ENCODE data around the gene SYCN. TPM values are rescaled to one million over a fixed set of nuclear protein-coding genes. Genes with fewer than 3 reads are reported as not detected.

SYCN gene
- total and polyA plus RNA-seq, 2 of the 13 experiments (the other 11 are each of a cell fraction or from before 2014, with no cell fraction given): not detected

DNA sequence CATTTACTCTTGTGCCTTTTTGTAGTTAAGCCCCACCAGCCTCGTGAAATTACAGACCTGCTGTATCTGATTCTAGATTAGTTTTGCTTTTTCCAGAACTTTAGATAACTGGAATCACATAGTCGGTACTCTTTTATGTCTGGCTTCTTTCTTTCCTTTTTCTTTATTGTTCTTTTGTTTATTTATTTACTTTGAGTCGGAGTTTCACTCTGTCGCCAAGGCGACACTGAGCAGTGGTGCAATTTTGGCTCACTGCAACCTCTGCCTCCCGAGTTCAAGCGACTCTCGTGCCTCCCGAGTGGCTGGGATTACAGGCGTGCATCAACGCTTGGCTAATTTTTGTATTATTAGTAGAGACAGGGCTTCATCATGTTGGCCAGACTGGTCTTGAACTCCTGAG, 13.3 kb downstream of the SYCN start:
- no peak overlapping the region for H2AFZ ChIP-seq (ENCODE audit: low read length)
- 5% methylated on average over 11 of the region's 11 CpGs for WGBS (ENCODE audit: low lambda C conversion rate)
- H3K36me3 ChIP-seq (replicated peaks in 1 of 2; ENCODE audit: control insufficient read depth in 1 of 2, insufficient read depth in 2 of 2, low read length in 2 of 2): no peaks in the 10 kb centered on the region
- no peak overlapping the region for H3K9ac ChIP-seq (ENCODE audit: insufficient read depth, low read depth, low read length)
- no peak overlapping the region for H3K27ac ChIP-seq (ENCODE audit: extremely low read length, insufficient read depth, low read length)
- intact Hi-C loops (cut with micrococcal nuclease; ENCODE audit: unreplicated experiment): no loop called here
- FAIRE-seq: no peak
- peaks cover 21% of the 10 kb centered on the region for H3K4me1 ChIP-seq (ENCODE audit: insufficient read depth, low read length)
- peaks cover 0 to 18% of the 10 kb centered on the region in 2 experiments; a peak in 2 of 5 replicates for H3K27me3 ChIP-seq (ENCODE audit: control insufficient read depth in 1 of 2, insufficient read depth in 2 of 2, low read length in 2 of 2)
- H3K4me2 ChIP-seq (ENCODE audit: low read depth, low read length): no peak overlapping the region
- ATAC-seq: no peak
- CTCF ChIA-PET (ENCODE audit: low intra/inter-chr PET ratio, low total read pairs): no interaction called here
- H3K4me3 ChIP-seq (replicated peaks in 1 of 3; ENCODE audit: insufficient read depth in 1 of 3, low read depth in 2 of 3, low read length in 3 of 3): no peak overlapping the region
- TF ChIP-seq NBN (conservative IDR thresholded peaks at IDR 0.05) (no peak), CEBPB (IDR thresholded peaks at IDR 0.05; ENCODE audit: borderline replicate concordance, low read depth, low read length) (0 out of 2 replicates have a peak, but pooled peaks have one; percentile 5), MTF1 (CRISPR knock-in tag; IDR thresholded peaks at IDR 0.05) (no peak), ZFP36 (IDR thresholded peaks at IDR 0.05; ENCODE audit: borderline replicate concordance, low read depth, low read length, partially characterized antibody) (no peak), ZNF34 (CRISPR knock-in tag; IDR thresholded peaks at IDR 0.05; ENCODE audit: borderline replicate concordance) (no peak), REPIN1 (CRISPR knock-in tag; IDR thresholded peaks at IDR 0.05; ENCODE audit: borderline replicate concordance, low read depth) (no peak), ZSCAN9 (CRISPR knock-in tag; IDR thresholded peaks at IDR 0.05; ENCODE audit: borderline replicate concordance) (no peak)
- TF ChIP-seq, protein P1, sequence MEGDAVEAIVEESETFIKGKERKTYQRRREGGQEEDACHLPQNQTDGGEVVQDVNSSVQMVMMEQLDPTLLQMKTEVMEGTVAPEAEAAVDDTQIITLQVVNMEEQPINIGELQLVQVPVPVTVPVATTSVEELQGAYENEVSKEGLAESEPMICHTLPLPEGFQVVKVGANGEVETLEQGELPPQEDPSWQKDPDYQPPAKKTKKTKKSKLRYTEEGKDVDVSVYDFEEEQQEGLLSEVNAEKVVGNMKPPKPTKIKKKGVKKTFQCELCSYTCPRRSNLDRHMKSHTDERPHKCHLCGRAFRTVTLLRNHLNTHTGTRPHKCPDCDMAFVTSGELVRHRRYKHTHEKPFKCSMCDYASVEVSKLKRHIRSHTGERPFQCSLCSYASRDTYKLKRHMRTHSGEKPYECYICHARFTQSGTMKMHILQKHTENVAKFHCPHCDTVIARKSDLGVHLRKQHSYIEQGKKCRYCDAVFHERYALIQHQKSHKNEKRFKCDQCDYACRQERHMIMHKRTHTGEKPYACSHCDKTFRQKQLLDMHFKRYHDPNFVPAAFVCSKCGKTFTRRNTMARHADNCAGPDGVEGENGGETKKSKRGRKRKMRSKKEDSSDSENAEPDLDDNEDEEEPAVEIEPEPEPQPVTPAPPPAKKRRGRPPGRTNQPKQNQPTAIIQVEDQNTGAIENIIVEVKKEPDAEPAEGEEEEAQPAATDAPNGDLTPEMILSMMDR (CRISPR knock-in tag; IDR thresholded peaks at IDR 0.05): no peak
- no peaks in the 10 kb centered on the region for H4K20me1 ChIP-seq (ENCODE audit: insufficient read depth, low read length)
- H3K9me3 ChIP-seq (ENCODE audit: low read length): no peaks in the 10 kb centered on the region
- H3K79me2 ChIP-seq (ENCODE audit: insufficient read depth, low read length): no peaks in the 10 kb centered on the region
- in situ Hi-C loops (cut with HindIII; ENCODE audit: extremely low pct_ligation_motif_present, low pct_unique_long_range_greater_than_20kb): no loop called here
- BruUV-seq (replicated peaks): no TSS peak
- POLR2A ChIA-PET: no interaction called here
- no peak for DNase-seq (ENCODE audit: low spot score)
